H1 (cell line): Measurements from ENCODE around the gene RPTOR. TPM values are rescaled to one million over a fixed set of nuclear protein-coding genes. Genes with fewer than 3 reads are reported as not detected.

Experiments used
- CTCF ChIA-PET: fragments of 300-600 bp; sonication (Branson Sonifier 250); formaldehyde crosslinking; loops from one replicate; lab custom pipeline; 2021; ENCODE audit not compliant: partially characterized antibody; lab: Charles Lee
- POLR2A ChIA-PET: fragments of 300-600 bp; sonication (Branson Sonifier 250); formaldehyde crosslinking; loops from one replicate; lab custom pipeline; 2021; ENCODE audit warnings: inconsistent platforms; ENCODE audit not compliant: partially characterized antibody; lab: Charles Lee
- DNase-seq, 2 experiments: peaks; one replicate each; pipeline versions ENCODE4 v3.0.0 to v3.0.0-alpha.2; 2010 to 2022; ENCODE audit warnings: low spot score in 2 of 2, low read depth in 1 of 2, mixed read lengths in 1 of 2
- FAIRE-seq: peaks from 2 replicates; lab custom pipeline; 2011; peaks lifted over from hg19 to GRCh38; lab: Jason Lieb, UNC
- H2AFZ ChIP-seq: 2 replicates; pipeline ENCODE4 v1.8.1; 2012; ENCODE audit warnings: low read length, inconsistent platforms
- H2AK5ac ChIP-seq: 2 replicates; pipeline ENCODE4 v1.6.1; 2013; ENCODE audit warnings: low read depth, low read length
- H2BK120ac ChIP-seq: replicated peaks from 2 replicates; pipeline ENCODE3; 2013; ENCODE audit warnings: low read depth, low read length, inconsistent platforms
- H2BK12ac ChIP-seq: 2 replicates; pipeline ENCODE4 v1.6.1; 2013; ENCODE audit warnings: low read depth, low read length
- H2BK15ac ChIP-seq: 2 replicates; pipeline ENCODE4 v1.6.1; 2013; ENCODE audit warnings: low read length
- H2BK20ac ChIP-seq: 2 replicates; pipeline ENCODE4 v1.6.1; 2013; ENCODE audit warnings: low read length
- H2BK5ac ChIP-seq: 2 replicates; pipeline ENCODE4 v1.6.1; 2013; ENCODE audit warnings: low read depth, low read length
- H3K14ac ChIP-seq: 2 replicates; pipeline ENCODE4 v1.6.1; 2013; ENCODE audit warnings: inconsistent platforms; ENCODE audit not compliant: insufficient read length
- H3K18ac ChIP-seq: 2 replicates; pipeline ENCODE4 v1.6.1; 2013; ENCODE audit warnings: low read length; ENCODE audit errors: extremely low read depth
- H3K23ac ChIP-seq: 2 replicates; pipeline ENCODE4 v1.6.1; 2013; ENCODE audit warnings: inconsistent platforms; ENCODE audit not compliant: insufficient read length
- H3K23me2 ChIP-seq: 2 replicates; pipeline ENCODE4 v1.6.1; 2013; ENCODE audit warnings: low read depth, low read length
- H3K27ac ChIP-seq: 2 replicates; pipeline ENCODE4 v1.6.1; 2011; ENCODE audit warnings: low read depth, low read length, inconsistent platforms
- H3K27me3 ChIP-seq, 4 experiments: replicated peaks in 1 of 4; 1 replicate in 1 of 4; 2 replicates in 3 of 4; pipeline versions ENCODE4 v1.6.1 to v1.8.1; 2011 to 2013; ENCODE audit warnings: low read length in 3 of 4, mild to moderate bottlenecking in 3 of 4, inconsistent platforms in 2 of 4, mixed read lengths in 2 of 4, moderate library complexity in 1 of 4; ENCODE audit not compliant: control insufficient read depth in 3 of 4, insufficient read depth in 3 of 4; ENCODE audit errors: extremely low read depth in 1 of 4
- H3K36me3 ChIP-seq, 4 experiments: 2 replicates each; pipeline versions ENCODE4 v1.6.1 to v1.8.1; 2011 to 2013; ENCODE audit warnings: mild to moderate bottlenecking in 4 of 4, low read length in 3 of 4, moderate library complexity in 2 of 4, control low read depth in 1 of 4, inconsistent platforms in 1 of 4; ENCODE audit not compliant: insufficient read depth in 4 of 4, control insufficient read depth in 2 of 4
- H3K4ac ChIP-seq: replicated peaks from 2 replicates; pipeline ENCODE3; 2013; ENCODE audit warnings: low read length, low read depth, mixed read lengths, inconsistent platforms; ENCODE audit not compliant: insufficient read length
- H3K4me1 ChIP-seq, 4 experiments: replicated peaks in 1 of 4; 1 replicate in 1 of 4; 2 replicates in 3 of 4; pipeline versions ENCODE4 v1.6.1 to v1.8.1; 2011 to 2013; ENCODE audit warnings: low read length in 3 of 4, inconsistent platforms in 2 of 4, mixed read lengths in 1 of 4; ENCODE audit not compliant: insufficient read depth in 4 of 4, control insufficient read depth in 3 of 4
- H3K4me2 ChIP-seq, 2 experiments: 2 replicates each; pipeline versions ENCODE4 v1.6.1 to v1.8.1; 2011 to 2013; ENCODE audit warnings: low read depth in 2 of 2, low read length in 2 of 2, control low read depth in 1 of 2, inconsistent platforms in 1 of 2, mild to moderate bottlenecking in 1 of 2; ENCODE audit not compliant: insufficient read depth in 1 of 2
- H3K4me3 ChIP-seq, 4 experiments: fragments of 200-600, 300-600 bp in 1 of 4; sonication (generic), shearing (Covaris generic), sonication (Bioruptor Twin) in 1 of 4; 2 replicates each; pipeline versions ENCODE4 v1.5.1 to v1.8.1; 2011 to 2016; ENCODE audit warnings: low read length in 4 of 4, low read depth in 3 of 4, control low read depth in 2 of 4, inconsistent platforms in 2 of 4, mild to moderate bottlenecking in 2 of 4, mixed read lengths in 1 of 4, moderate library complexity in 1 of 4; ENCODE audit not compliant: insufficient read depth in 2 of 4; ENCODE audit errors: extremely low read depth in 1 of 4
- H3K56ac ChIP-seq: replicated peaks from 2 replicates; pipeline ENCODE3; 2013; ENCODE audit warnings: low read depth, mild to moderate bottlenecking, mixed read lengths, low read length, inconsistent platforms; ENCODE audit not compliant: insufficient read length
- H3K79me1 ChIP-seq: 2 replicates; pipeline ENCODE4 v1.6.1; 2013; ENCODE audit warnings: low read depth, low read length, control low read depth
- H3K79me2 ChIP-seq, 2 experiments: 2 replicates each; pipeline versions ENCODE4 v1.6.1 to v1.8.1; 2012 to 2013; ENCODE audit warnings: low read length in 2 of 2, mild to moderate bottlenecking in 2 of 2, inconsistent platforms in 1 of 2; ENCODE audit not compliant: insufficient read depth in 2 of 2, control insufficient read depth in 1 of 2
- H3K9ac ChIP-seq, 4 experiments: replicated peaks in 1 of 4; 1 replicate in 1 of 4; 2 replicates in 3 of 4; pipeline versions ENCODE4 v1.6.1 to v1.8.1; 2011 to 2013; ENCODE audit warnings: low read depth in 3 of 4, low read length in 3 of 4, control low read depth in 2 of 4, mild to moderate bottlenecking in 2 of 4, moderate library complexity in 2 of 4, inconsistent platforms in 1 of 4; ENCODE audit errors: extremely low read depth in 1 of 4
- H3K9me3 ChIP-seq, 2 experiments: 2 replicates each; pipeline versions ENCODE4 v1.6.1 to v1.8.1; 2012 to 2013; ENCODE audit warnings: mild to moderate bottlenecking in 2 of 2, moderate library complexity in 2 of 2, control low read depth in 1 of 2, inconsistent platforms in 1 of 2, low read depth in 1 of 2, low read length in 1 of 2, mixed read lengths in 1 of 2; ENCODE audit not compliant: insufficient read depth in 2 of 2
- H4K20me1 ChIP-seq, 2 experiments: replicated peaks in 1 of 2; 2 replicates each; pipeline versions ENCODE3 to v1.8.1; 2011 to 2013; ENCODE audit warnings: inconsistent platforms in 2 of 2, low read length in 2 of 2, mild to moderate bottlenecking in 1 of 2; ENCODE audit not compliant: insufficient read depth in 2 of 2, control insufficient read depth in 1 of 2
- H4K5ac ChIP-seq: 2 replicates; pipeline ENCODE4 v1.6.1; 2013; ENCODE audit warnings: low read length, low read depth, mixed read lengths, inconsistent platforms; ENCODE audit not compliant: insufficient read length
- H4K8ac ChIP-seq: 2 replicates; pipeline ENCODE4 v1.8.0; 2013; ENCODE audit warnings: mild to moderate bottlenecking, moderate library complexity, low read length, inconsistent platforms; ENCODE audit not compliant: insufficient read depth; ENCODE audit errors: extremely low read depth
- H4K91ac ChIP-seq: replicated peaks from 2 replicates; pipeline ENCODE3; 2013; ENCODE audit warnings: low read length, mixed read lengths, inconsistent platforms; ENCODE audit not compliant: insufficient read length
- CHD1 ChIP-seq: IDR thresholded peaks from 2 replicates; pipeline ENCODE4 v1.6.1; 2012; ENCODE audit warnings: low read depth, low read length, improper control_type of control experiment
- CHD2 ChIP-seq: IDR thresholded peaks from 2 replicates; pipeline ENCODE4 v1.6.1; 2012; ENCODE audit warnings: low read length, improper control_type of control experiment
- CREB1 ChIP-seq: IDR thresholded peaks from 2 replicates; pipeline ENCODE4 v1.6.1; 2012; ENCODE audit warnings: inconsistent platforms
- HDAC2 ChIP-seq, 2 experiments: fragments of 300-600 bp in 1 of 2; sonication (generic) in 1 of 2; IDR thresholded peaks; 2 replicates each; pipeline ENCODE4 v1.6.1; 2011 to 2012; ENCODE audit warnings: low read depth in 2 of 2, low read length in 2 of 2, mild to moderate bottlenecking in 2 of 2, moderate library complexity in 2 of 2, borderline replicate concordance in 1 of 2, inconsistent platforms in 1 of 2
- JUN ChIP-seq: IDR thresholded peaks from 2 replicates; pipeline ENCODE4 v1.6.1; 2011; ENCODE audit warnings: low read depth, mild to moderate bottlenecking, improper control_type of control experiment, low read length
- NANOG ChIP-seq: IDR thresholded peaks from 2 replicates; pipeline ENCODE4 v1.6.1; 2011; ENCODE audit warnings: low read length, low read depth, mild to moderate bottlenecking, inconsistent platforms; ENCODE audit not compliant: insufficient read depth, poor library complexity, severe bottlenecking
- POU5F1 ChIP-seq: IDR thresholded peaks from 2 replicates; pipeline ENCODE4 v1.6.1; 2011; ENCODE audit warnings: low read depth, mild to moderate bottlenecking, low read length, moderate library complexity
- RXRA ChIP-seq: IDR thresholded peaks from 2 replicates; pipeline ENCODE4 v1.6.1; 2011; ENCODE audit warnings: low read depth, mild to moderate bottlenecking, low read length, moderate library complexity; ENCODE audit not compliant: insufficient read depth
- SAP30 ChIP-seq: fragments of 300-600 bp; sonication (generic); IDR thresholded peaks from 2 replicates; pipeline ENCODE4 v1.7.1; 2012; ENCODE audit warnings: low read length, moderate library complexity, mild to moderate bottlenecking, inconsistent platforms; ENCODE audit not compliant: insufficient read depth, insufficient replicate concordance
- SIRT6 ChIP-seq: IDR thresholded peaks from one replicate; pipeline ENCODE4 v1.7.1; 2012; ENCODE audit warnings: low read length, inconsistent platforms
- SUZ12 ChIP-seq: fragments of 200-600 bp; sonication (generic); IDR thresholded peaks from 2 replicates; pipeline ENCODE4 v1.6.1; 2012; ENCODE audit warnings: mild to moderate bottlenecking, inconsistent platforms, low read length, moderate library complexity, mixed read lengths
- TEAD4 ChIP-seq: IDR thresholded peaks from 2 replicates; pipeline ENCODE4 v1.6.1; 2012; ENCODE audit warnings: low read depth, low read length, inconsistent platforms, mixed read lengths
- ZNF274 ChIP-seq: IDR thresholded peaks from 2 replicates; pipeline ENCODE4 v1.7.0; 2012; ENCODE audit warnings: low read length, borderline replicate concordance; ENCODE audit errors: extremely low read depth
- WGBS, 2 experiments: shearing (Covaris generic) in 1 of 2; methylation state at CpG; one replicate each; pipeline versions ENCODE4 v1.1.6 to v1.1.7; 2013 to 2015; ENCODE audit warnings: low lambda C conversion rate in 2 of 2, mixed read lengths in 2 of 2, inconsistent platforms in 1 of 2, low coverage in 1 of 2, missing lambda C conversion rate in 1 of 2; ENCODE audit not compliant: insufficient replicate concordance in 2 of 2, insufficient coverage in 1 of 2, insufficient read length in 1 of 2; ENCODE audit errors: extremely low coverage in 1 of 2, missing lambda C conversion rate in 1 of 2; 5-methylcytosine and 5-hydroxymethylcytosine counted together
- polyA plus RNA-seq, 7 experiments: library from polyadenylated mRNA; depleted of rRNA in 3 of 7; stranded (reverse) in 5 of 7; unstranded in 2 of 7; fragments of >200 nt in 5 of 7; fragments of 200-250 nt in 2 of 7; gene quantifications; 1 replicate in 5 of 7; 2 replicates in 1 of 7; 4 replicates in 1 of 7; pipeline versions ENCODE4 v1.2.1 to v1.2.3, GENCODE V29; 2011 to 2013; ENCODE audit warnings: missing spikeins in 2 of 7, mixed read lengths in 2 of 7
- total RNA-seq: library from RNA; stranded (reverse); fragmentation: NEBNext Ultra II Directional; extraction: Animal tissue kit (Norgen Biotek cat#: 25700); gene quantifications from 2 replicates; pipeline ENCODE4 v1.2.1, GENCODE V29; 2021

The RPTOR gene
- total and polyA plus RNA-seq, 2 of the 8 experiments (the other 6 are each of a cell fraction or from before 2014, with no cell fraction given), result 6.9 to 28.7 TPM

GRCh38 chr17:80758481-80759376, 214.1 kb downstream of the RPTOR start:
- H3K4me2 ChIP-seq, result no peak overlapping the region
- no peaks in the 10 kb centered on the region; a peak in 1 of 7 replicates for H3K4me1 ChIP-seq
- H3K4me3 ChIP-seq, result no peak overlapping the region
- H4K91ac ChIP-seq, result no peak overlapping the region
- no peak overlapping the region for H3K18ac ChIP-seq
- no peak overlapping the region for H2AFZ ChIP-seq
- H3K56ac ChIP-seq, result no peak overlapping the region
- H3K14ac ChIP-seq, result no peak overlapping the region
- H3K9me3 ChIP-seq, result no peaks in the 10 kb centered on the region
- no peak overlapping the region for H3K27ac ChIP-seq
- no peak overlapping the region for H2BK5ac ChIP-seq
- POLR2A ChIA-PET, result no interaction called here
- H3K79me2 ChIP-seq, result no peaks in the 10 kb centered on the region
- H3K9ac ChIP-seq, result no peak overlapping the region
- H2BK120ac ChIP-seq, result no peak overlapping the region
- H3K36me3 ChIP-seq, result no peaks in the 10 kb centered on the region
- H3K23me2 ChIP-seq, result no peaks in the 10 kb centered on the region
- no peaks in the 10 kb centered on the region for H3K79me1 ChIP-seq
- no peak overlapping the region; the same call in 1 of the 2 replicates for H4K8ac ChIP-seq
- no peak overlapping the region for H3K23ac ChIP-seq
- no peak overlapping the region for H2BK20ac ChIP-seq
- H2BK15ac ChIP-seq, result no peak overlapping the region
- no peaks in the 10 kb centered on the region for H3K27me3 ChIP-seq
- CTCF ChIA-PET, result interaction anchor here (1.0 to 1.4 kb wide), 5 partner anchors 25 to 226 kb away, joined by 3 to 4 read pairs (median 3); no protein-coding TSS in a partner anchor
- H2BK12ac ChIP-seq, result no peak overlapping the region
- DNase-seq (no peak), FAIRE-seq (no peak)
- no peak overlapping the region for H3K4ac ChIP-seq
- no peak overlapping the region for H4K5ac ChIP-seq
- no peak overlapping the region for H2AK5ac ChIP-seq
- 91% methylated on average over 18 of the region's 18 CpGs; no CpG with 5 or more reads in 1 of the 2 experiments for WGBS, 2 experiments
- H4K20me1 ChIP-seq, result no peaks in the 10 kb centered on the region
- TF ChIP-seq ZNF274 (no peak), JUN (no peak), CHD2 (no peak), NANOG (no peak), TEAD4 (no peak), HDAC2 (IDR thresholded peaks at IDR 0.05; ENCODE audit: borderline replicate concordance in 1 of 2, low read depth in 2 of 2, low read length in 2 of 2) (no peak), SIRT6 (no peak), POU5F1 (no peak), CREB1 (no peak), CHD1 (no peak), SAP30 (no peak), SUZ12 (no peak), RXRA (no peak)
